Astrocyte of the cerebellum (primary cell): ENCODE data around the gene TOX3.

Experiments used
- DNase-seq: peaks from one replicate; pipeline ENCODE4 v3.0.0-alpha.2; 2011; ENCODE audit warnings: low read depth
- H3K4me3 ChIP-seq: 2 replicates; pipeline ENCODE4 v1.5.1; 2011; ENCODE audit warnings: mild to moderate bottlenecking, low read depth, low read length, moderate library complexity
- in situ Hi-C: cut with HindIII; loops from 2 replicates; pipeline ENCODE4 v1.10.0; 2017; ENCODE audit warnings: low sequenced_read_pairs
- TF ChIP-seq, protein P1 (sequence below): IDR thresholded peaks from 2 replicates; pipeline ENCODE4 v1.5.1; 2012; ENCODE audit warnings: low read length, low read depth, moderate library complexity, mild to moderate bottlenecking; ENCODE audit errors: missing control alignments

Gene TOX3

DNA sequence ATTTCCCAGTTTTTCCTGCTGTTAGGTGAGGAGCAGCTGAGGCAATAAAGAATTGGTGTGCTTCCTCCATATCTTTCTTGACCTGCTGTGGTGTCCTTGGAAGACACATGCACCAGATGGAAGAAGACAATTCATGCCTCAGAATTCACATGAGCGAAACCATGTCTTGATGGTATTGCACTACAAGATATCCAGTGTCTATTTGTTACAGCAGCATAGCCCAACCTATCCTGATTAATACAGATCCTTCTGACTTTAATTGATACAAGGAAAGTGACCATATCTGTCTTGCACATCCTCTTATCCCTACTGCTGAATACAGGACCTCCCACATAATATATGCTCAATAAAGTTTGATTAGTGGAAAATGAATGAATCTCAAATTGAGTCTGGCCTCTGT is 9.1 kb upstream of the TOX3 start:
- DNase-seq: no peak
- no peak overlapping the region for H3K4me3 ChIP-seq
- in situ Hi-C loops: no loop called here

DNA sequence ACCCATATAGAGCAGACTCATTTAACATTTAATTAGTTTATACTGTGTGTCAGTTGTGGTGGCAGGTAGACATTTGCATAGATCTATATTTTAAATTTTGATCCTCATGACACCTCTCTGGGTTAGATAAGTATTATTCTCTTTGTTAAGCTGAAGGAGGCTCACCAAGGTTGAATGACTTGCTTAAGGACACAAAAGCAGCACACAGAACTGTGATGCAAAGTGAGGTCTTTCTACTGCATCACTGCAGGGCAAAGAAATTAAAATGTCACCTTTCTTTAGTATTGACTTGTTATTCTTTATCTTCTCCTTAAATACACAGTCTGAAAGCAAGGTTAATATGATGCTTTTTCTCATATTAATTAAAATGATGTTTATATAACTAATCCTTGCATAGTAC is 8.6 kb upstream of the TOX3 start:
- TF ChIP-seq, protein P1, sequence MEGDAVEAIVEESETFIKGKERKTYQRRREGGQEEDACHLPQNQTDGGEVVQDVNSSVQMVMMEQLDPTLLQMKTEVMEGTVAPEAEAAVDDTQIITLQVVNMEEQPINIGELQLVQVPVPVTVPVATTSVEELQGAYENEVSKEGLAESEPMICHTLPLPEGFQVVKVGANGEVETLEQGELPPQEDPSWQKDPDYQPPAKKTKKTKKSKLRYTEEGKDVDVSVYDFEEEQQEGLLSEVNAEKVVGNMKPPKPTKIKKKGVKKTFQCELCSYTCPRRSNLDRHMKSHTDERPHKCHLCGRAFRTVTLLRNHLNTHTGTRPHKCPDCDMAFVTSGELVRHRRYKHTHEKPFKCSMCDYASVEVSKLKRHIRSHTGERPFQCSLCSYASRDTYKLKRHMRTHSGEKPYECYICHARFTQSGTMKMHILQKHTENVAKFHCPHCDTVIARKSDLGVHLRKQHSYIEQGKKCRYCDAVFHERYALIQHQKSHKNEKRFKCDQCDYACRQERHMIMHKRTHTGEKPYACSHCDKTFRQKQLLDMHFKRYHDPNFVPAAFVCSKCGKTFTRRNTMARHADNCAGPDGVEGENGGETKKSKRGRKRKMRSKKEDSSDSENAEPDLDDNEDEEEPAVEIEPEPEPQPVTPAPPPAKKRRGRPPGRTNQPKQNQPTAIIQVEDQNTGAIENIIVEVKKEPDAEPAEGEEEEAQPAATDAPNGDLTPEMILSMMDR: no peak
- no peak for DNase-seq
- no peak overlapping the region for H3K4me3 ChIP-seq
- in situ Hi-C loops: no loop called here

More for the DNA sequence above, 9.1 kb upstream of the TOX3 start:
- TF ChIP-seq, protein P1: no peak

DNA sequence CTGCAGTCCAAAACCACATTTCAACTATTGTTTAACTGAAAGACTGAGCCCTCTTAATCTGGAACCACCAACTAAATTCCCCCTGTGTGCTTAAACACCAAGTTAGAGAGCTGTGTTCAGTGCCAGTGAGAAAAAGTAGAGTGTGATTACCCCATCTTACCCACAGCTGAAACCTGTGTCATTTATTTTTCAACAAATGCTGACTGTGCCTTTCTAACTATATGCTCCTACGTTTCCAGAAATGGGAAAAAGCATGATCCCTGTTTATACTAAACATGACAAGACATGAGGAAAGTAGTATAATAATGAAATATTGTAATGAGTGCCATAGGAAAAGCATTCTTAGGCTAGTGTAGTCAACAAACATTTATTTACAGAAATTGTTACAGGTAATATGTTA is 7.4 kb upstream of the TOX3 start:
- in situ Hi-C loops: no loop called here
- TF ChIP-seq, protein P1: no peak
- no peak overlapping the region for H3K4me3 ChIP-seq
- no peak for DNase-seq

DNA sequence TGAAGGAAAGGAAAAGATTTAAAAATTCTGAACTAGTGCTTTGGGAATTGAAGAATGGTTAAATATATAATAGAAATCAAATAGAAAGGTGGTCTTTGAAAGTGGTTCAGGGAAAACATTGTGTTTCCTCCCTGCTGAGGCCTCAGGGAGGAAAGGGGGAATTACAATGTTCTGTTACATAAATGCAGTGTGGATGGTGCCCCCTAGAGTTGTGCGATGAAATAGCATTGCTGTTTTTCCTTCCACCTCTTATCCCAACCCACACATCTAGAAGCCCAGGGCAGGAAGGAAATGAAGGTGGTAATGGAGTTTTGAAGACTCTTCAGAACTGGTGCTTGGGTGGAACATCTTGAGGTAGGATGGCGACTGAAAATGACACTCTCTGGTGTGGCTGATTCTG is 6.4 kb upstream of the TOX3 start:
- TF ChIP-seq, protein P1: no peak
- no peak for DNase-seq
- in situ Hi-C loops: no loop called here
- no peak overlapping the region for H3K4me3 ChIP-seq

DNA sequence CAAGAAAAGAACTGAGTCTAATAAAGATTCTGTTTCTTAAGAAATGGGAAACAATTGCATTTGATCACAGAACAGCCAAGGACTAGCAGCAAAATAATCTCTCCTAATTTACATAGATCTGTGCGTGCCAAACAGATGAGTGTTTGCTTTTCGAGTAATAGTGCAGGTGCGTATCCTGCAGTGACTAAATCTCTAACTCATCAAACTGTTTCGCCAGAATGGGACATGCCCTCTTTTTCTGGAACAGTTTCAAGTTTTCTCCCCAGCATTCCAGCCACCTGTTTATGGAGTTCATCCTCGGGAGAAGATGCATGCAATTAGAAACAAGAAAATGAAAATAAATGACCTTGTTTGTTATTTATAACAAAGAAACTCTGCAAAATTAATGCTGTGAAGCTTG is 5.7 kb upstream of the TOX3 start:
- in situ Hi-C loops: no loop called here

DNA sequence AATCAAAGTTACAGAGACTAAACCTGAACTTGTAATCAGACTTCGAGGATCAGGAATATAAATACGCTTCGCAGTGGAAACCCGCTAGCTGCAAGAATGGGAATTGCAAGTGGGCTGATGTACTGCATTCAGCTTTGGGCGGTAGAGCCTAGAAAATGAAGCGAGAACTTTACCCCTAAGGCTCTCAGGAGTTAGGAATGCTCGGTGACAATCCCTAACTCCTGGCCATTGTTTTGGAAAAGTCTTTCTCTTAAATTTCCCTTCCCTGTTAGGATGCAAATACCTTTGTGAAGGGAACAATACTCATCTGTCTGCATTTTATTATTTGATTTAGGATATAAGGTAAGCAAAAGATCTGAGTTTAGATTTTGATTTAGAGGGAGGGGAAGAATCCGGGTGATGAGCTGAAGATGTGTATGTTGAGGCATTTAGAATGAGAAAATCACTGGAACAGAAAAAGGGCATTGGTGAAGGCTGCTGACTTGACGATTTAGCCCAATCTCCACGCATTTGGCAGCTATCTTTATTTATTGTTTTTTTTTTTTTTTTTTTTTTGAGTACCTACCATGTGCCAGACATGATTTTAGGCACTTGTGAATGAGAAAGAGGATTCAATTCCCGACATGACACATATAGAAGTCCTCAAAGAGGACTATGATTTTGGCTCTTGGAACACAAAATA is 2.2 kb upstream of the TOX3 start:
- TF ChIP-seq, protein P1: peak; percentile 57
- H3K4me3 ChIP-seq: no peak overlapping the region
- in situ Hi-C loops: no loop called here
- DNase-seq: no peak

More for the DNA sequence above, 5.7 kb upstream of the TOX3 start:
- H3K4me3 ChIP-seq: no peak overlapping the region
- TF ChIP-seq, protein P1: no peak
- DNase-seq: no peak
